ENCODE measurements around the gene PATJ. TPM values are rescaled to one million over a fixed set of nuclear protein-coding genes. Genes with fewer than 3 reads are reported as not detected.

Gene PATJ
- total RNA-seq, 1 experiment from 2014 or later: 47.3 TPM

- H2BK120ac ChIP-seq (ENCODE audit: low read depth, low read length, poor library complexity, severe bottlenecking): no peak overlapping the region
- Mint-ChIP-seq H3K36me3 (ENCODE audit: insufficient read depth in 1 of 3, low read depth in 3 of 3) (peaks cover 5 to 51% (median 24%) of the 10 kb centered on the region in 3 experiments; a peak in 6 of 7 replicates), H3K4me1 (peaks cover 24% of the 10 kb centered on the region in 2 experiments), H3K9me3 (no peaks in the 10 kb centered on the region), H3K4me3 (no peak overlapping the region), H3K27ac (peak overlapping the region in 2 of 3 experiments; percentile 81 to 87; a peak in 4 of 7 replicates), H3K27me3 (ENCODE audit: low read depth) (no peaks in the 10 kb centered on the region)
- H3K4me2 ChIP-seq (ENCODE audit: insufficient read depth, insufficient read length, low read length): no peak overlapping the region
- no peak overlapping the region for H2AK5ac ChIP-seq (ENCODE audit: insufficient read length, low read length)
- H3K18ac ChIP-seq (ENCODE audit: insufficient read length, low read depth, low read length): no peak overlapping the region
- TF ChIP-seq, protein P1, sequence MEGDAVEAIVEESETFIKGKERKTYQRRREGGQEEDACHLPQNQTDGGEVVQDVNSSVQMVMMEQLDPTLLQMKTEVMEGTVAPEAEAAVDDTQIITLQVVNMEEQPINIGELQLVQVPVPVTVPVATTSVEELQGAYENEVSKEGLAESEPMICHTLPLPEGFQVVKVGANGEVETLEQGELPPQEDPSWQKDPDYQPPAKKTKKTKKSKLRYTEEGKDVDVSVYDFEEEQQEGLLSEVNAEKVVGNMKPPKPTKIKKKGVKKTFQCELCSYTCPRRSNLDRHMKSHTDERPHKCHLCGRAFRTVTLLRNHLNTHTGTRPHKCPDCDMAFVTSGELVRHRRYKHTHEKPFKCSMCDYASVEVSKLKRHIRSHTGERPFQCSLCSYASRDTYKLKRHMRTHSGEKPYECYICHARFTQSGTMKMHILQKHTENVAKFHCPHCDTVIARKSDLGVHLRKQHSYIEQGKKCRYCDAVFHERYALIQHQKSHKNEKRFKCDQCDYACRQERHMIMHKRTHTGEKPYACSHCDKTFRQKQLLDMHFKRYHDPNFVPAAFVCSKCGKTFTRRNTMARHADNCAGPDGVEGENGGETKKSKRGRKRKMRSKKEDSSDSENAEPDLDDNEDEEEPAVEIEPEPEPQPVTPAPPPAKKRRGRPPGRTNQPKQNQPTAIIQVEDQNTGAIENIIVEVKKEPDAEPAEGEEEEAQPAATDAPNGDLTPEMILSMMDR (conservative IDR thresholded peaks at IDR 0.05): no peak
- no peak overlapping the region for H3K56ac ChIP-seq (ENCODE audit: insufficient read length, low read depth, low read length)
- no peak overlapping the region for H2BK12ac ChIP-seq (ENCODE audit: insufficient read length, low read depth, low read length)
- H2AFZ ChIP-seq (ENCODE audit: low read length): no peak overlapping the region
- no peaks in the 10 kb centered on the region for H3K23me2 ChIP-seq (ENCODE audit: insufficient read length, low read depth, low read length, poor library complexity, severe bottlenecking)
- H3K79me1 ChIP-seq (ENCODE audit: insufficient read depth, low read depth, low read length, poor library complexity, severe bottlenecking): no peaks in the 10 kb centered on the region
- H4K20me1 ChIP-seq (ENCODE audit: control insufficient read depth, insufficient read depth, insufficient read length): no peaks in the 10 kb centered on the region
- H3K9ac ChIP-seq (ENCODE audit: extremely low read depth, insufficient read length, low read length): no peak overlapping the region
- no peak overlapping the region for H4K5ac ChIP-seq (ENCODE audit: insufficient read length, low read depth, low read length)
- H3K9me3 ChIP-seq (ENCODE audit: control insufficient read depth, low read depth, low read length): no peaks in the 10 kb centered on the region
- no peak overlapping the region for H3K27ac ChIP-seq (ENCODE audit: insufficient read length, low read depth, low read length)
- no peak overlapping the region for H3K4ac ChIP-seq (ENCODE audit: low read depth, low read length)
- no peaks in the 10 kb centered on the region for H3K27me3 ChIP-seq (ENCODE audit: insufficient read depth, low read length)
- no CpG with 5 or more reads among the region's 4 CpGs for WGBS (ENCODE audit: extremely low coverage, insufficient read length, low lambda C conversion rate)
- peaks cover 7% of the 10 kb centered on the region; the same call in 1 of the 2 replicates for H3K4me1 ChIP-seq (ENCODE audit: insufficient read depth, low read length)
- no peak overlapping the region for H4K8ac ChIP-seq (replicated peaks; ENCODE audit: insufficient read length, low read depth, low read length)
- no peak overlapping the region for H3K14ac ChIP-seq (ENCODE audit: insufficient read depth, low read length)
- no peaks in the 10 kb centered on the region for H3K79me2 ChIP-seq (ENCODE audit: insufficient read depth, low read length)
- no peak overlapping the region for H3T11ph ChIP-seq (ENCODE audit: low read length)
- H2BK5ac ChIP-seq (ENCODE audit: insufficient read length, low read length): no peak overlapping the region
- H2BK20ac ChIP-seq (ENCODE audit: low read depth, low read length, poor library complexity, severe bottlenecking): no peak overlapping the region
- no peak for DNase-seq
- H2BK15ac ChIP-seq (ENCODE audit: low read depth, low read length): no peak overlapping the region
- no peak overlapping the region for H3K23ac ChIP-seq (ENCODE audit: insufficient read length, low read depth, low read length)
- H4K91ac ChIP-seq (ENCODE audit: insufficient read length, low read depth, low read length): no peak overlapping the region
Observed at GRCh38 chr1:61907102-61907501, 164.8 kb downstream of the PATJ start.

Measured in H9 (cell line).